ENCODE data around the gene NSD2. TPM values are rescaled to one million over a fixed set of nuclear protein-coding genes. Genes with fewer than 3 reads are reported as not detected.

The NSD2 gene
- polyA plus RNA-seq (2013): 48.8 TPM

- Histone ChIP-seq H3K27ac (ENCODE audit: insufficient read depth in 1 of 2, low read depth in 1 of 2, low read length in 2 of 2, poor library complexity in 1 of 2, severe bottlenecking in 2 of 2) (peak within 1 kb of the TSS; percentile 68 to 87), H3K36me3 (ENCODE audit: control insufficient read depth in 4 of 4, insufficient read depth in 4 of 4, low read length in 3 of 4) (no peaks in the 10 kb centered on the region), H3K4me3 (ENCODE audit: control insufficient read depth in 1 of 7, extremely low read depth in 1 of 7, insufficient read depth in 4 of 7, low read depth in 2 of 7, low read length in 6 of 7) (peak within 1 kb of the TSS; percentile 75 to 93 (median 82)), H3K27me3 (replicated peaks in 2 of 5; ENCODE audit: control insufficient read depth in 4 of 5, insufficient read depth in 5 of 5, low read length in 4 of 5) (no peaks in the 10 kb centered on the region), H3K9me3 (ENCODE audit: control extremely low read depth in 1 of 5, control insufficient read depth in 4 of 5, insufficient read depth in 2 of 5, low read depth in 1 of 5, low read length in 4 of 5) (no peaks in the 10 kb centered on the region), H3K4me1 (ENCODE audit: control extremely low read depth in 1 of 4, control insufficient read depth in 4 of 4, insufficient read depth in 4 of 4, low read length in 3 of 4) (peaks cover 12 to 41% (median 31%) of the 10 kb centered on the region in 4 experiments)
- peak; percentile 85 to 93 (median 93) for DNase-seq
- 0% methylated on average over 81 of the region's 155 CpGs for WGBS (ENCODE audit: insufficient coverage)
- ChIA-PET CTCF (interaction anchor here (1.0 to 1.6 kb wide), 4 partner anchors 9 to 29 kb away, joined by 3 to 7 read pairs (median 4); no protein-coding TSS in a partner anchor), POLR2A (interaction anchor here (1.3 kb wide), 1 partner anchor 14 kb away, joined by 8 read pairs; the partner anchor contains the start of gene LETM1)
Measured at GRCh38 chr4:1870578-1871443, at the start of gene NSD2. TSS of gene NSD2 (plus strand) at chr4:1871393. CDS start at chr4:1900655, 29,262 bp downstream.

GRCh38 chr4:1821679-1822567 is 49.3 kb upstream of the NSD2 start:
- no peak for DNase-seq
- CTCF ChIA-PET: interaction anchor here (1.7 kb wide), 1 partner anchor 11 kb away, joined by 7 read pairs; no protein-coding TSS in a partner anchor
- no peaks in the 10 kb centered on the region for H3K27me3 ChIP-seq (replicated peaks in 2 of 5; ENCODE audit: control insufficient read depth in 4 of 5, insufficient read depth in 5 of 5, low read length in 4 of 5)
- no peak overlapping the region for H3K4me3 ChIP-seq (ENCODE audit: control insufficient read depth in 1 of 7, extremely low read depth in 1 of 7, insufficient read depth in 4 of 7, low read depth in 2 of 7, low read length in 6 of 7)
- POLR2A ChIA-PET: no interaction called here
- over 99% methylated on average over 16 of the region's 18 CpGs for WGBS (ENCODE audit: insufficient coverage)
- peaks cover 0 to 85% (median 58%) of the 10 kb centered on the region in 4 experiments for H3K36me3 ChIP-seq (ENCODE audit: control insufficient read depth in 4 of 4, insufficient read depth in 4 of 4, low read length in 3 of 4)
- H3K9me3 ChIP-seq (ENCODE audit: control extremely low read depth in 1 of 5, control insufficient read depth in 4 of 5, insufficient read depth in 2 of 5, low read depth in 1 of 5, low read length in 4 of 5): no peaks in the 10 kb centered on the region
- H3K4me1 ChIP-seq (ENCODE audit: control extremely low read depth in 1 of 4, control insufficient read depth in 4 of 4, insufficient read depth in 4 of 4, low read length in 3 of 4): no peaks in the 10 kb centered on the region
- H3K27ac ChIP-seq (ENCODE audit: insufficient read depth in 1 of 2, low read depth in 1 of 2, low read length in 2 of 2, poor library complexity in 1 of 2, severe bottlenecking in 2 of 2): no peak overlapping the region

GRCh38 chr4:1822568-1823544 is 48.3 kb upstream of the NSD2 start:
- no peak for DNase-seq
- ChIA-PET CTCF (interaction anchor here (1.7 kb wide), 1 partner anchor 12 kb away, joined by 7 read pairs; no protein-coding TSS in a partner anchor), POLR2A (no interaction called here)
- H3K4me3 ChIP-seq (ENCODE audit: control insufficient read depth in 1 of 7, extremely low read depth in 1 of 7, insufficient read depth in 4 of 7, low read depth in 2 of 7, low read length in 6 of 7): no peak overlapping the region
- H3K36me3 ChIP-seq (ENCODE audit: control insufficient read depth in 4 of 4, insufficient read depth in 4 of 4, low read length in 3 of 4): peaks cover 0 to 79% (median 57%) of the 10 kb centered on the region in 4 experiments
- no peaks in the 10 kb centered on the region for H3K27me3 ChIP-seq (replicated peaks in 2 of 5; ENCODE audit: control insufficient read depth in 4 of 5, insufficient read depth in 5 of 5, low read length in 4 of 5)
- no peak overlapping the region for H3K27ac ChIP-seq (ENCODE audit: insufficient read depth in 1 of 2, low read depth in 1 of 2, low read length in 2 of 2, poor library complexity in 1 of 2, severe bottlenecking in 2 of 2)
- WGBS (ENCODE audit: insufficient coverage): 92% methylated on average over 28 of the region's 37 CpGs
- no peaks in the 10 kb centered on the region for H3K9me3 ChIP-seq (ENCODE audit: control extremely low read depth in 1 of 5, control insufficient read depth in 4 of 5, insufficient read depth in 2 of 5, low read depth in 1 of 5, low read length in 4 of 5)
- no peaks in the 10 kb centered on the region for H3K4me1 ChIP-seq (ENCODE audit: control extremely low read depth in 1 of 4, control insufficient read depth in 4 of 4, insufficient read depth in 4 of 4, low read length in 3 of 4)

GRCh38 chr4:1823545-1823932 is 47.7 kb upstream of the NSD2 start:
- ChIA-PET POLR2A (no interaction called here), CTCF (no interaction called here)
- Histone ChIP-seq H3K27me3 (replicated peaks in 2 of 5; ENCODE audit: control insufficient read depth in 4 of 5, insufficient read depth in 5 of 5, low read length in 4 of 5) (no peaks in the 10 kb centered on the region), H3K27ac (ENCODE audit: insufficient read depth in 1 of 2, low read depth in 1 of 2, low read length in 2 of 2, poor library complexity in 1 of 2, severe bottlenecking in 2 of 2) (no peak overlapping the region), H3K36me3 (ENCODE audit: control insufficient read depth in 4 of 4, insufficient read depth in 4 of 4, low read length in 3 of 4) (peaks cover 0 to 75% (median 53%) of the 10 kb centered on the region in 4 experiments), H3K4me3 (ENCODE audit: control insufficient read depth in 1 of 7, extremely low read depth in 1 of 7, insufficient read depth in 4 of 7, low read depth in 2 of 7, low read length in 6 of 7) (no peak overlapping the region), H3K4me1 (ENCODE audit: control extremely low read depth in 1 of 4, control insufficient read depth in 4 of 4, insufficient read depth in 4 of 4, low read length in 3 of 4) (no peaks in the 10 kb centered on the region), H3K9me3 (ENCODE audit: control extremely low read depth in 1 of 5, control insufficient read depth in 4 of 5, insufficient read depth in 2 of 5, low read depth in 1 of 5, low read length in 4 of 5) (no peaks in the 10 kb centered on the region)
- 97% methylated on average over 8 of the region's 12 CpGs for WGBS (ENCODE audit: insufficient coverage)
- DNase-seq: no peak

GRCh38 chr4:1824746-1825145 is 46.4 kb upstream of the NSD2 start:
- CTCF ChIA-PET: no interaction called here
- Histone ChIP-seq H3K9me3 (ENCODE audit: control extremely low read depth in 1 of 5, control insufficient read depth in 4 of 5, insufficient read depth in 2 of 5, low read depth in 1 of 5, low read length in 4 of 5) (no peaks in the 10 kb centered on the region), H3K4me1 (ENCODE audit: control extremely low read depth in 1 of 4, control insufficient read depth in 4 of 4, insufficient read depth in 4 of 4, low read length in 3 of 4) (no peaks in the 10 kb centered on the region), H3K27ac (ENCODE audit: insufficient read depth in 1 of 2, low read depth in 1 of 2, low read length in 2 of 2, poor library complexity in 1 of 2, severe bottlenecking in 2 of 2) (no peak overlapping the region), H3K36me3 (ENCODE audit: control insufficient read depth in 4 of 4, insufficient read depth in 4 of 4, low read length in 3 of 4) (peaks cover 0 to 67% (median 49%) of the 10 kb centered on the region in 4 experiments), H3K27me3 (replicated peaks in 2 of 5; ENCODE audit: control insufficient read depth in 4 of 5, insufficient read depth in 5 of 5, low read length in 4 of 5) (no peaks in the 10 kb centered on the region), H3K4me3 (ENCODE audit: control insufficient read depth in 1 of 7, extremely low read depth in 1 of 7, insufficient read depth in 4 of 7, low read depth in 2 of 7, low read length in 6 of 7) (no peak overlapping the region)
- POLR2A ChIA-PET: no interaction called here
- WGBS (ENCODE audit: insufficient coverage): 98% methylated on average over 9 of the region's 11 CpGs
- DNase-seq: no peak

DNA sequence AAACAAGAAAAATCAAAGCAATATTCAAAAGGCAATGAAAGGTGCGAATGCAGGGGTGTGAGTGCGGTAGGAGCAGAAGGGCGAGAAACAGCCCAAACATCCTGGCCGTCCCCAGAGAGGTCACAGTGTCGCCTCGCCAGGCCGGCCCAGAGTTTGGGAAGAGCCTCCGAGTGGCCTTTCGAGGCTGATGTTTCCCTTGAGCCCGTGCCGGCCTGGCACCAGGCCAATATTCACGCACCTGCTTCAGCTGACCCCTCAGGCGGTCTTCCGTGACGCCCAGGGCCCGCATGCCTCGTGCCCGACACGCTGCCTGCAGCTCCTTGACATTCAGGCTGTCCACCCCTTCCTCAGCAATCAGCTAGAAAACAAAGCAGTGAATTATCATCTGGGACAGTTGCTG is 45.9 kb upstream of the NSD2 start:
- ChIA-PET POLR2A (no interaction called here), CTCF (no interaction called here)
- Histone ChIP-seq H3K9me3 (ENCODE audit: control extremely low read depth in 1 of 5, control insufficient read depth in 4 of 5, insufficient read depth in 2 of 5, low read depth in 1 of 5, low read length in 4 of 5) (no peaks in the 10 kb centered on the region), H3K36me3 (ENCODE audit: control insufficient read depth in 4 of 4, insufficient read depth in 4 of 4, low read length in 3 of 4) (peaks cover 0 to 66% (median 45%) of the 10 kb centered on the region in 4 experiments), H3K27ac (ENCODE audit: insufficient read depth in 1 of 2, low read depth in 1 of 2, low read length in 2 of 2, poor library complexity in 1 of 2, severe bottlenecking in 2 of 2) (no peak overlapping the region), H3K4me1 (ENCODE audit: control extremely low read depth in 1 of 4, control insufficient read depth in 4 of 4, insufficient read depth in 4 of 4, low read length in 3 of 4) (no peaks in the 10 kb centered on the region), H3K27me3 (replicated peaks in 2 of 5; ENCODE audit: control insufficient read depth in 4 of 5, insufficient read depth in 5 of 5, low read length in 4 of 5) (no peaks in the 10 kb centered on the region), H3K4me3 (ENCODE audit: control insufficient read depth in 1 of 7, extremely low read depth in 1 of 7, insufficient read depth in 4 of 7, low read depth in 2 of 7, low read length in 6 of 7) (no peak overlapping the region)
- DNase-seq: no peak
- 97% methylated on average over 19 of the region's 19 CpGs for WGBS (ENCODE audit: insufficient coverage)
